ENCODE data around the gene TRAF2. TPM values are rescaled to one million over a fixed set of nuclear protein-coding genes. Genes with fewer than 3 reads are reported as not detected.
A peak's percentile ranks its signal among the peaks of the same experiment; 100 is the strongest.
"Not testable (repeated sequence)": the region's sequence is repeated elsewhere in the genome, so short reads cannot be mapped to it uniquely, and the experiment has no call there.

TRAF2 gene
- total RNA-seq, 1 donor from 2014 or later = 7.4 TPM

- DNase-seq (ENCODE audit: low spot score) = no peak
- ATAC-seq = no peak
These were observed 29.7 kb upstream of the TRAF2 start for GRCh38 chr9:136856541-136857141.

- DNase-seq (ENCODE audit: low spot score) (peak; percentile 51), ATAC-seq (no peak)
These were observed 29.1 kb upstream of the TRAF2 start for GRCh38 chr9:136857166-136857565.

- DNase-seq (ENCODE audit: low spot score) = peak; percentile 51
- ATAC-seq = no peak
These were observed 28.5 kb upstream of the TRAF2 start for GRCh38 chr9:136857581-136858412.

- no peak for ATAC-seq
- peak; percentile 47 for DNase-seq (ENCODE audit: low spot score)
These were observed 27.9 kb upstream of the TRAF2 start for GRCh38 chr9:136858452-136858843.

GRCh38 chr9:136858844-136859757 lies 27.2 kb upstream of the TRAF2 start:
- DNase-seq (ENCODE audit: low spot score) (peak; percentile 92), ATAC-seq (peak; percentile 83)

- ATAC-seq (no peak), DNase-seq (ENCODE audit: low spot score) (peak; percentile 48)
These were observed 25.8 kb upstream of the TRAF2 start for GRCh38 chr9:136860529-136860928.

- no peak for DNase-seq (ENCODE audit: low spot score)
- ATAC-seq = no peak
These were observed 25.1 kb upstream of the TRAF2 start for GRCh38 chr9:136860933-136861873.

- ATAC-seq = no peak
- no peak for DNase-seq (ENCODE audit: low spot score)
These were observed 24.4 kb upstream of the TRAF2 start for GRCh38 chr9:136861874-136862457.

- DNase-seq (ENCODE audit: low spot score) = peak; percentile 61
- peak; percentile 2 for ATAC-seq
These were observed 23.3 kb upstream of the TRAF2 start for GRCh38 chr9:136862849-136863622.

- DNase-seq (ENCODE audit: low spot score) (no peak), ATAC-seq (peak; percentile 0)
These were observed 22.6 kb upstream of the TRAF2 start for GRCh38 chr9:136863623-136864273.

GRCh38 chr9:136865041-136865767 lies 21.1 kb upstream of the TRAF2 start:
- DNase-seq (ENCODE audit: low spot score) (peak; percentile 46), ATAC-seq (peak; percentile 1)

GRCh38 chr9:136865768-136866103 lies 20.6 kb upstream of the TRAF2 start:
- peak; percentile 76 for DNase-seq (ENCODE audit: low spot score)
- peak; percentile 60 for ATAC-seq

- not testable (repeated sequence) for ATAC-seq; DNase-seq (ENCODE audit: low spot score)
These were observed 19.4 kb upstream of the TRAF2 start for GRCh38 chr9:136866898-136867421.

- DNase-seq (ENCODE audit: low spot score) (no peak), ATAC-seq (no peak)
These were observed 18.8 kb upstream of the TRAF2 start for GRCh38 chr9:136867480-136867879.

GRCh38 chr9:136867917-136868316 lies 18.4 kb upstream of the TRAF2 start:
- DNase-seq (ENCODE audit: low spot score) = no peak
- no peak for ATAC-seq

- DNase-seq (ENCODE audit: low spot score) (no peak), ATAC-seq (no peak)
These were observed 17.7 kb upstream of the TRAF2 start for GRCh38 chr9:136868644-136869043.

- not testable (repeated sequence) for ATAC-seq; DNase-seq (ENCODE audit: low spot score)
These were observed 16.7 kb upstream of the TRAF2 start for GRCh38 chr9:136869611-136870010.

- ATAC-seq (no peak), DNase-seq (ENCODE audit: low spot score) (no peak)
These were observed 11.2 kb upstream of the TRAF2 start for GRCh38 chr9:136875155-136875554.

All from left lobe of liver (tissue), 2 donors.